Activated naive CD4-positive, alpha-beta T cell treated with anti-CD3 and anti-CD28 coated beads, Interleukin-2, amount 10 ng/mL, durations not matched to agents 7 days and 5 days (primary cell): ENCODE results near the gene PLA2G5.

Experiments used
- CTCF ChIA-PET: fragments of 350-600 bp; sonication (Branson Sonifier 250); formaldehyde crosslinking; loops from one replicate; lab custom pipeline; 2021; ENCODE audit warnings: antibody characterized with exemption; lab: Charles Lee
- DNase-seq: peaks from one replicate; pipeline ENCODE4 v3.0.0-alpha.2; 2020
- H3K27ac Mint-ChIP-seq: one replicate; pipeline ENCODE4 v1.8.0; 2021; ENCODE audit warnings: mild to moderate bottlenecking, moderate library complexity, mixed read lengths
- H3K27me3 Mint-ChIP-seq: one replicate; pipeline ENCODE4 v1.8.0; 2021; ENCODE audit warnings: mild to moderate bottlenecking, mixed read lengths
- H3K36me3 Mint-ChIP-seq: one replicate; pipeline ENCODE4 v1.8.0; 2021; ENCODE audit warnings: mixed read lengths
- H3K4me1 Mint-ChIP-seq: one replicate; pipeline ENCODE4 v1.8.0; 2021; ENCODE audit warnings: mixed read lengths
- H3K4me3 Mint-ChIP-seq: one replicate; pipeline ENCODE4 v1.8.0; 2021; ENCODE audit warnings: mild to moderate bottlenecking, moderate library complexity, mixed read lengths
- H3K9me3 Mint-ChIP-seq: one replicate; pipeline ENCODE4 v1.8.0; 2021; ENCODE audit warnings: mixed read lengths

The PLA2G5 gene

DNA sequence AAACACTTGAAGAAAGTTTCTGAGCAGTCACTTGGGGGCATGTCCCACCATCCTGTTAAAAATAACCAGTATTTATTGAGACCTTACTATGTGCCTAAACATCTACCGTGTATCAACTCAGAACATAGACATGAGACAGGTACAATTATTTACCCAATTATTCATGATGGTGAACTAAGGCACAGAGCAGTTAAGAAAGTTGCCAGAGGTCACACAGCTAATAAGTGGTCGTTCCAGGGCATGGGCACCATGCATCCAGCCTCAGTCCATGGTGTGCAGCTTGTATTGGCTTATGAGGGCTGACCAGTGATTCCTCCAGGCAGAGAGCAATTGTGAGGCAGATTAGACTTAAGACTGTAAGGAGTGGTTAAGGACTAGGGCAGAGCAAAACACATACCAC lies 5.4 kb downstream of the PLA2G5 start:
- no peak overlapping the region for H3K27ac Mint-ChIP-seq
- peaks cover 2% of the 10 kb centered on the region for H3K4me1 Mint-ChIP-seq
- H3K4me3 Mint-ChIP-seq: no peak overlapping the region
- CTCF ChIA-PET: interaction anchor here (1.0 kb wide), 1 partner anchor 100 kb away, joined by 3 read pairs; no protein-coding TSS in a partner anchor
- H3K9me3 Mint-ChIP-seq: no peaks in the 10 kb centered on the region
- no peak for DNase-seq
- H3K27me3 Mint-ChIP-seq: peaks cover 42% of the 10 kb centered on the region
- H3K36me3 Mint-ChIP-seq: no peaks in the 10 kb centered on the region

DNA sequence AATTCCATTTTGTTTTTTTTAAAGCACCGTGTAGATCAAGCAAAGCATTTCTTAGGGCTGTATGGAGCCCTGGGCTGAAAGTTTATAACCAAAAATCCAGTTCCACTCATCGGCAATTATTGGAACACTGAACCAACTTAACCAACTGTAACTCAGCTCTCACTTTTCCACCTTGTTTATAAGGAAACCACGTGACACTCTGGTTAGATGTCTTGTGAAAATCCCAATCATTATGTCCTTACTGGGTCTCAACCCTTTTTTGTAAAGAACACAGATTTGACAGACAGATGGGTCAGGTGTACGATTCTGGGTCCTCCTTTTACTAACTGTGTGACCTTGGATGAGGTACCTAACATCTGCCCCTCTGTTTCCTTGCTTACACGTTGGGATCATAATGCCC lies 6.2 kb downstream of the PLA2G5 start:
- Mint-ChIP-seq H3K9me3 (no peaks in the 10 kb centered on the region), H3K36me3 (no peaks in the 10 kb centered on the region), H3K4me3 (no peak overlapping the region), H3K27ac (no peak overlapping the region), H3K4me1 (peaks cover 9% of the 10 kb centered on the region), H3K27me3 (peaks cover 49% of the 10 kb centered on the region)
- no peak for DNase-seq
- CTCF ChIA-PET: no interaction called here

DNA sequence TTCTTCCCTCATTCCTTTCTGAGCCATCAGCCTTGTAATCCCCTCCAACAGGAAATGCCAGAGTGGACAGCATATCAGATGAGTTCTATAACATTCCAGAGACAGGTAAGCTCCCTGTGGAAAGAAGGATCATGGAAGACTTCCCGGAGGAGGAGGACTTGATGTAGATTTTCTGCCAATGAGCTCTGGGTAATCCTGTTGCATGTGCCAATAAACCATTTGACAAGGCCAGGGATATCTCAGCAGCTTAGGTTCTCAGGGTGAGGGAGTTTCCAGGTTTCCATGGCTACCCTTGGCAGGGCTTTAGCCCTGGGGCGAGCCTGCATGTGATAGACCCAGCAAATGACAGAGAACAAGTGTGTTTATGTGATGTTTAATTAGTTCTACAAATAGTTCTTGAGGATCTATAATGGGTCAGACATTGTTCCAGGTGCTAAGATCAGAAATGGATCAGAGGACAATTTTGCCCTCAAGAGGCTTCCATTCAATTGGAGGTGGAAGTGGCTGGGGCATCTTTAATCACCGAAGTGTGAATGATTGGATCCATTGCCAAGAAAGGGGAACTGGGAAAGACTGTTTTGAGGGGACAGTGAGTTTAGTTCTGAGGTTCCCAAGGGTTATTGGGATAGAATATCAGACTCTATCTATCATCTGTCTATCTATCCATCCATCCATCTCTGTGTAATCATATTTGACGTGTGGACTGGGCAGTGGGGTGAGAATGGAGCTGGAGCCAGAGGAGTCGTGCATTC lies 6.9 kb downstream of the PLA2G5 start:
- Mint-ChIP-seq H3K4me3 (no peak overlapping the region), H3K4me1 (peaks cover 12% of the 10 kb centered on the region), H3K9me3 (no peaks in the 10 kb centered on the region), H3K27ac (no peak overlapping the region), H3K36me3 (no peaks in the 10 kb centered on the region), H3K27me3 (peaks cover 51% of the 10 kb centered on the region)
- CTCF ChIA-PET: no interaction called here
- no peak for DNase-seq

DNA sequence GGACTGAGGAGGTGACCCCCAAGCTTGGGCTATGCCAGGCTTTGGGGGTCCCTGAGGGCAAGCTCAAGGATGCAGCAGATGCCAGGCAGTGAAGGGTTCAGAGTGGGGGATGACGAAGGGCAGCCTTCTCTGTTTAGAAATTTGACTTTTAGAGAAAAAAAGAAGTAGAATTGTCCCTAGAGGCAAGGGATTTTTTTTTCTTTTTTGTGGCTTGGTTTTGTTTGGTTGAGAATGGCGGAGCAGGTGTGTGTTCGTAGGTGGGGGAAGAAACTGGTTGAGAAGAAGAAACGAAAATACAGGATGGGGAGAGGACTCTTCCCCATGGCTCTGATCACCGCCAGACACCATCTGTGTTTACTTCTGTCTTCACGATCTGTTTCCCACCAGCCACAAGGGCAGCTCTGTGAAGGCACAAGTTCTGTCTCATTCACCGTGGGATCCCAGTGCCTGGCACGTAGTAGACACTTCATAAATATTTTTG lies 8.2 kb downstream of the PLA2G5 start:
- peaks cover 60% of the 10 kb centered on the region for H3K27me3 Mint-ChIP-seq
- H3K36me3 Mint-ChIP-seq: no peaks in the 10 kb centered on the region
- CTCF ChIA-PET: no interaction called here
- H3K9me3 Mint-ChIP-seq: no peaks in the 10 kb centered on the region
- H3K4me3 Mint-ChIP-seq: no peak overlapping the region
- DNase-seq: no peak
- H3K27ac Mint-ChIP-seq: no peak overlapping the region
- peaks cover 12% of the 10 kb centered on the region for H3K4me1 Mint-ChIP-seq

DNA sequence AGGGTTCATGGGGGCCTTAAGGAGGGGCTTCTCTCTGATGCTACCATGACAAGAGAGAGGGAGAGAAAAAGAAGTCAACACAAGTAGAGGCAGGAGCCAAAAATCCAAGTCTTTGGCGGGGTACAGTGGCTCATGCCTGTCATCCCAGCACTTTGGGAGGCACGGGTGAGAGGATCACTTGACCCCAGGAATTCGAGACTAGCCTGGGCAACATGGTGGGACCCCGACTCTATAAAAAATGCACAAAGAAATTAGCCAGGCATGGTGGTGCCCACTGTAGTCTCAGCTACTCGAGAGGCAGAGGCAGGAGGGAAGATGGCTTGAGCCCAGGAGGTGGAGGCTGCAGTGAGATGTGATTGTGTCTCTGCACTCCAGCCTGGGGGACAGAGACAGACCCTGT lies 8.7 kb downstream of the PLA2G5 start:
- Mint-ChIP-seq H3K27me3 (peaks cover 62% of the 10 kb centered on the region), H3K27ac (no peak overlapping the region), H3K36me3 (no peaks in the 10 kb centered on the region), H3K4me1 (peaks cover 12% of the 10 kb centered on the region), H3K9me3 (no peaks in the 10 kb centered on the region), H3K4me3 (no peak overlapping the region)
- no peak for DNase-seq
- CTCF ChIA-PET: no interaction called here

DNA sequence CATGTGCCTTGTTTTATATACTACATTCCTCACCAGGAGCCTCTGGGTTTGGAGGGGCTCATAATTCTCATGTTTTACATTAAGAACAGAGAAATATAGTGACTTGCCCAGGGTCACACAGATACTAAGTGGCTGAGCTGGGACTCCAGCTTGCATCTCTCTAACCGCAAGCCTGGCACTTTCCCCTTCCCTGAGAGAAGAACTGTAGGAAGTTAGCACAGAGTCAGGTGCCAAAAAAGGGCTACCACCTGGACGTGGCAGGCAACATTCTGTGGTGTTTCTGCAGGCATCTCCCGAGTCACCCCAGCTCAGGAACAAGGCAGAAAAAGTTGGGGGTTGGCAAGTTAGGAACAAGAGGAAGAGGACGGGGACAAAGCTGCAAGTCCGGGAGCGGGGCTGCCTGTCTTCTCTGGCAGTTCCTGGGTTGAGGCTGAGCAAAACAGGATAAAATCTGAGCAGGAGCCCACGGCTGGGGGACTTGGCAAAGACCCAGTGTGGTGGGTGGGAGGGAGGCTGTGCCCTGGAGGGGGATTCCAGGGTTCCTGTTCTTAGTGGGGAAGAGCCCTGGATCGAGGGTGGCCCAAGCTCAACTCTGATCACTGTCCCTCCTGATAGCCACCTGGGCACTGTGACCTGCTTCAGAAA lies 9.8 kb downstream of the PLA2G5 start:
- Mint-ChIP-seq H3K27me3 (peaks cover 62% of the 10 kb centered on the region), H3K36me3 (no peaks in the 10 kb centered on the region), H3K27ac (no peak overlapping the region), H3K9me3 (no peaks in the 10 kb centered on the region), H3K4me1 (peaks cover 12% of the 10 kb centered on the region), H3K4me3 (no peak overlapping the region)
- CTCF ChIA-PET: no interaction called here
- no peak for DNase-seq

DNA sequence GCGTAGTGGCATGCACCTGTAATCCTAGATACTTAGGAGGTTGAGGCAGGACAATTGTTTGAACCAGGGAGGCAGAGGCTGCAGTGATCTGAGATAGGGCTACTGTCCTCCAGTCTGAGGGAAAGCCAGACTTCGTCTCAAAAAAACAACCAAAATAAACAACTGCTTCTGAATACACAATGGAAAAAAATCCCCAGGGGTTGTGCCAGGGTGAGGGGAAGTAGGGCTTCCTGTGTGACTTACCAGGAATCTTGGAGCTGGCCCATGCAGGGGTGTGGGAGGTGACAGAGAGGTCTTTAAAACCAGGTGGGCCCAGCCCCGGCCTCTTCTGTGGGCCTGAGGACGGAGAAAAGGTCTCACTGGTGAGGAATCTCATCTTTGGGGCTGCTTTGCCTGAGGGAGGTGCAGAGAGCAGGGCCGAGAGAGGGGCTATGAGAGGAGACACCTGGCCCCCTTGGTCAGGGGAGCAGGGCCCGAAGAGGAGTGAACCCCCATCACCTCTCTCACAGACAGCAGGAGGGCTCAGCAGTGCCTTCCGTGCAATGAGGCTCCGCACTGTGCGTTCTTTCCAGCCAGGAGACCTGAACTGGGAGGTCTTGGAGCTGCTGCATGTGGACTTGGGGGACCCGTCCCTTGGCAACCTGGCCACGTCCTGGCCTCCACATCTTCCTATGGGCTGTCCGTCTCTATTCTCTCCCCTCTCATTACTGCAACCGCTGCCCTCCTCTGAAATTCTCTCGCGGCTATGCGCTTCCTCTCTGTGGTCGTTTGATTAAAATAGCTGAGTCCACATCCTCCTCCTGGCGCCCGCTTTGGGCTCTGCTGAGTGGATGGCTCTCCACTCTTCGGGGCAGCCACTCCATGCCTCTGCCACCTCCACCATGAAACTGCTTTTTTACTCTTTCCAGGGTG lies 10.7 kb downstream of the PLA2G5 start:
- H3K27ac Mint-ChIP-seq: no peak overlapping the region
- peak; percentile 35 for DNase-seq
- H3K9me3 Mint-ChIP-seq: no peaks in the 10 kb centered on the region
- H3K4me3 Mint-ChIP-seq: no peak overlapping the region
- no peaks in the 10 kb centered on the region for H3K36me3 Mint-ChIP-seq
- peaks cover 62% of the 10 kb centered on the region for H3K27me3 Mint-ChIP-seq
- CTCF ChIA-PET: no interaction called here
- peaks cover 12% of the 10 kb centered on the region for H3K4me1 Mint-ChIP-seq

DNA sequence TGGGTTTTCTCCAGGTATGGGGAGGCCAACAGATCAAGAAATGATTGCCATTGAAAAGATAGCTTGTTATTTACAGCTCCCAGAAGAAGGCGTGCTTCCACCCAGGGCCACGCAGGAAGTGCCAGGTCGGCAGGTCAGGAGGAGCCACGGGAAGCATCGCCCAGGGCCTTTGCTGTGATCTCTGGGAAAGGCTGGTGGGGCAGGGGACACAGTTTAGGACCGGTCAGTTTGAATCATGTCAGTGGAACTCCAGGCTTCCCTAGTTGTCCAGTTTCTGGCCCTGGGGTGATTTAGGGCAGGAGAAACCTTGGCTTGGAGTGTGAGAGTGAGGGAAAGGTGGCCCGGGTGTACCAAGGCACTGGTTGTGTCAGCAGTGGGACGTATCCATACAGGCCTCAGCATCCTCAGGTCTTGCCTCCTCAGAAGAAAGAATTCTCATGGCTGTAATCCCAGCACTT lies 11.4 kb downstream of the PLA2G5 start:
- Mint-ChIP-seq H3K27ac (no peak overlapping the region), H3K4me3 (no peak overlapping the region), H3K36me3 (no peaks in the 10 kb centered on the region), H3K9me3 (no peaks in the 10 kb centered on the region), H3K4me1 (peaks cover 12% of the 10 kb centered on the region), H3K27me3 (peaks cover 61% of the 10 kb centered on the region)
- CTCF ChIA-PET: no interaction called here
- no peak for DNase-seq

DNA sequence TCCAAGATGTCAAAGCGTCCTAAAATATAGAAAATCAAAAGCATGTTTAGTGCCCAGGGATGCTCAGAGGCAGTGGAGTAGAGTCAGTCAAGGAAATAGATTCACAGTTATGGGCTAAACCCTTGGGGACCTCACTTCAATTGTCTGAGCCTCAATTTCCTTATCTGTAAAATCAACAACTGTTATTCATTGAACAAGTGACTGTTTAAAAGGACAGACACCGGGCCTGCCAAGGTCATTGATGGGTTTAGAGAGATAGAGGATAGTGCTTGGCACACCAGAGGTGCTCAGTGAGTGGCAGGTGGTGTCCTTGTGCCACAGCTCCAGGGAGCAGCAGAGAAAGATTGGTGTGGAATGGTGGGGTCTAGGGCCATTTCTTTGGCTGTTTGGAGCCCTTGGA lies 12.8 kb downstream of the PLA2G5 start:
- no peaks in the 10 kb centered on the region for H3K9me3 Mint-ChIP-seq
- peaks cover 47% of the 10 kb centered on the region for H3K27me3 Mint-ChIP-seq
- no peak overlapping the region for H3K4me3 Mint-ChIP-seq
- CTCF ChIA-PET: no interaction called here
- H3K27ac Mint-ChIP-seq: no peak overlapping the region
- H3K4me1 Mint-ChIP-seq: peaks cover 12% of the 10 kb centered on the region
- no peak for DNase-seq
- H3K36me3 Mint-ChIP-seq: no peaks in the 10 kb centered on the region

DNA sequence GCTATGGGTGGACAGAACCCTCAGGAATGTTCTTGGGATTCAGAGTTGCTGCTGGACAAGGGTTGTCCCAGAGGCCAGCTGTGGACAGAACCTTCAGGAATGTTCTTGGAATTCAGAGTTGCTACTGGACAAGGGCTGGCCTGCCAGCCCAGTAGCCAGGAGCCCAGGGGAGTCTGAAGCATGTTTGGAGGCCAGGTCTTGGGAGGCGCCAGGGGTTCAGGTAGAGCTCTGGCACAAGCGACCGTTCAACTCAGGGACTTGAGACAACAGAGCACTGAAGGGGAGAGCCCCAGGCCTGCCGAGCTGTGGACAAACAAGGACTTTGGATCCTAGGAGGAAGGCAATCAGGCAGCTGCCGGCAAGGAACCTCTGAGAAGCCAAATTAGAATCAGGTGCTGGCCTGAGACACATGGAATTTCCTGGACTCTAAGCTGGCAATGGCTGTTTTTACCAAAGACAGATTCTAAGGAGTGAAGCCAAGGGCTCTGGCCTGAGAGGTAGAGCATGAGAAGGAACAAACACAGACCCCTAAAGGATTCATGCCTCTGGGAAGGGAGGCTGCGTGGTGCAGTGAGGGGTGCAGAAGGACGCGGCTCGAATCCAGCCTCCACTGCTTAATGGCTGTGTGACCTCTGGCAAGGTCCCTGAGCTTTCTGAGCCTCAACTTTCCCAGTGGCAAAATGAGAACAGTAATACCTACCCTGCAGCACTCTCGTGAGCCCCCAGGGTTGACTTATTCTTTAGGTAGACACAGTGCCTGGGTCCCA lies 13.4 kb downstream of the PLA2G5 start:
- H3K4me3 Mint-ChIP-seq: no peak overlapping the region
- no peaks in the 10 kb centered on the region for H3K9me3 Mint-ChIP-seq
- CTCF ChIA-PET: no interaction called here
- H3K36me3 Mint-ChIP-seq: no peaks in the 10 kb centered on the region
- H3K27me3 Mint-ChIP-seq: peaks cover 41% of the 10 kb centered on the region
- peaks cover 12% of the 10 kb centered on the region for H3K4me1 Mint-ChIP-seq
- no peak overlapping the region for H3K27ac Mint-ChIP-seq
- no peak for DNase-seq

DNA sequence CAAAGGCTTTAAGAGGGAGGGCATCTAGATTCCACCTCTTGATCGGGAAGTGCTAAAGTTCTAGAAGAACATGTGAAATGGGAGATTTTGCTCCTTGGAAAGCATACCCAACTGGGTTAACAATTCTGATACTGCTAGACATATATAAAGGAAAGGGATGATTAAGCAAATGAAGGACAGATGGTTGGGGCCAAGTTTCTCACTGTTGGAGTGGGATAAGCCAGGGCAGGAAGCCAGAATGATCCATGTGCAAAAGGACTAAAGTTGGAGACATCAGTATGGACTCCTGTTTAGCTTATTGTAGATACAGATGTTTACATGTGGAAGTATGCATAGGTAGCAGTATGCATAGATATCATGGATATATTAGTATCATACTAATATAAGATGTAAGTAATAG lies 16.8 kb downstream of the PLA2G5 start:
- Mint-ChIP-seq H3K4me1 (no peaks in the 10 kb centered on the region), H3K4me3 (no peak overlapping the region), H3K9me3 (no peaks in the 10 kb centered on the region), H3K27ac (peak overlapping the region; percentile 25), H3K36me3 (no peaks in the 10 kb centered on the region), H3K27me3 (peaks cover 22% of the 10 kb centered on the region)
- no peak for DNase-seq
- CTCF ChIA-PET: no interaction called here

DNA sequence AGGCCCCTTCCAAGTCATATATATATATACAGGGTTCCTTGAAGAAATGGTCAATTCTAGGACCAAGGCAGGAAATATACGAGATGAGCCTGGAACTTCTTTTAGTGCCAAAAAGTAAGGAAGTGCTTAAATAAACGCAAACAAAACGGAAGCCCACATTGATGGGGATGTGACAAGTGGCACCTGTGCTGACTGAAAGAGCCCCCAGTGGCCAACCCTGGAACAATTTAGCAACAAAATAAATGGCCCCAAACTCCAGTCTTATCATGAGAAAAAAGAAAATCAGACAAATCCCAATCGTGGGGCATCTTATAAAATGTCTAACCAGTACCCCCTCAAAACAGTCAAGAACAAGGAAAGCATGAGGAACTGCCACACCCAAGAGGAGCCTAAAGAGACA lies 17.7 kb downstream of the PLA2G5 start:
- Mint-ChIP-seq H3K27me3 (peaks cover 25% of the 10 kb centered on the region), H3K36me3 (no peaks in the 10 kb centered on the region), H3K9me3 (no peaks in the 10 kb centered on the region), H3K4me1 (no peaks in the 10 kb centered on the region), H3K4me3 (no peak overlapping the region), H3K27ac (no peak overlapping the region)
- CTCF ChIA-PET: no interaction called here
- no peak for DNase-seq

DNA sequence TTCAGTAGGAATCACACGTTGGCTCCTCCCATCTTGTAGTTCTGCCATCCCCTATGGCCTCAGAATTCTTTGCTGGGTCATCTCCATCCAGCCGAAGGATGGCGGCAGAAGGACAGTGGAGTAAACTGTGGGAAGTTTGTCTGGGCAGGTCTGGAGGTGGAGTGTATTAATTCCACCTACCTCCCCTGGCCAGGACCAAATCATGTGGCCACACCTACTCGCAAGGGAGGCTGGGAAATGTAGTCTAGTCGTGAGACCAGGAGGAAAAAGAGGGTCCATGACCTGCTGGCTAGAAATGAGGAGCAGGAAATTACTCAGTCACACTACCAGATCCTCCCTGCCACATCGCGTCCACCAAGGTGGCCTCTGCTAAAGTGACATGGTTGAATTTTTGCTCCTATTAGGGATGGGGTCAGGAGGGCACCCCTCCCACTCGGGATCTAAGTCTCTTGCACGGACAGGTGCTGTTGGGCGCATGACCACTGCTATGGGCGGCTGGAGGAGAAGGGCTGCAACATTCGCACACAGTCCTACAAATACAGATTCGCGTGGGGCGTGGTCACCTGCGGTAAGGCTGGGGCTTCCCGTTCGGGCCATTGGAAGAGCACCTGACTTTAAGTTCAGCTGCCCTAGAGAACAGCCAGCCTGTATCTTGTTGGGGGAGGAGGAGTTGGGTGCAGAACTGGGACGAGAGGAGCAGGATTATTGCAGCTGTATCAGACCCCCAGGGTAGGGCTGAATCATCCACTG lies 19.5 kb downstream of the PLA2G5 start:
- Mint-ChIP-seq H3K36me3 (no peaks in the 10 kb centered on the region), H3K27ac (no peak overlapping the region), H3K4me3 (no peak overlapping the region), H3K27me3 (peaks cover 34% of the 10 kb centered on the region), H3K9me3 (no peaks in the 10 kb centered on the region), H3K4me1 (no peaks in the 10 kb centered on the region)
- no peak for DNase-seq
- CTCF ChIA-PET: no interaction called here
